NCI-H748 treated with DMSO at 0.1 percent for 48 hours (cell line): ENCODE measurements around the gene MRPS14.
A peak's percentile ranks its signal among the peaks of the same experiment; 100 is the strongest.

Experiments
- DNase-seq: peaks from one replicate; lab custom pipeline; 2025; lab: John Stamatoyannopoulos, UW

The MRPS14 gene

DNA sequence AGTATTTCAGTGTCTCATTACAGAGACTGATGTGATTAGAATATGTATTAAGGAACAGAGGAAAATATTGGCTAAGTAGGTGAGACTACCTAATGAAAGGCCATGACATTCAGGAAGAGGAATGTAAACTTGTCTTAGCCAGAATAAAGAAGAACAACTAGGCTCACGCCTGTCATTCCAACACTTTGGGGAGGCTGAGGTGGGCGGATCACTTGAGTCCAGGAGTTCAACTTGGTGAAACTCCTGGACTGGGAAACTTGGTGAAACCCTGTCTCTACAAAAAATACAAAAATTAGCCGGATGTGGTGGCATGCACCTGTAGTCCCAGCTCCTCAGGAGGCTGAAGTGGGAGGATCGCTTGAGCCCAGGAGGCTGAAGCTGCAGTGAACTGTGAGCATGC, 38.3 kb downstream of the MRPS14 start:
- no peak for DNase-seq

DNA sequence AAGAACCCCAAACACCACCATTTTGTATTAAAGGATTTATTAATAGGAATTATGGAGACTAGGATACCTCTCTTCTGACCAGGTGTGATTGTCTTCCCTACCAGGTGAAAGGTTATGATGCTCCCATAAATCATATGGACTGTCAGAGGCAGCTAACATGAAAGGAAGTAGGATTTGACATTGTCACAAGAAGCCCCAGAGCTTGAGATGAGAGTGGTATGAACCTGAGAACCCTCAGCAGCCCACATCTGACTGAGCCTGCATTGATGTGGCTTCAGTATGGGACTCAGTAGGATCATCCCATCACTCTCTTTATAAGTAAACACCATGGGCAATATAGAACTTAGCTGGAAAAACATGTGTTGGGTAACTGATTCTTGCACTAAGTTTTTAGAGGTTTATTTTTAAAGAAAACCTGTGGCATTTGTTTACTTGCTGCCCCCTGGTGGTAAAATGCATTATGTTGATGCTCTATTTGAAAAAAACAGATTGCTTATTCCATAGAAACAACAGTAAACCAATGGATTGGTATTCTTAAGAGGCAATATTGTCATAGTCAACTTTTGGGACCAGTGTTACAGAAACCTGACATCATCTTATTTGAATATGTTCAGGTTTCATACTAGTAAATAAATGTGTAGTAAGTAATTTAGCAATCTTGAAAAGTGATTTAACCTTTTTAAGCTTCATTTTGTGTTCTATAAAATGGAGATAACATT, 40.1 kb downstream of the MRPS14 start:
- DNase-seq = peak; percentile 4

DNA sequence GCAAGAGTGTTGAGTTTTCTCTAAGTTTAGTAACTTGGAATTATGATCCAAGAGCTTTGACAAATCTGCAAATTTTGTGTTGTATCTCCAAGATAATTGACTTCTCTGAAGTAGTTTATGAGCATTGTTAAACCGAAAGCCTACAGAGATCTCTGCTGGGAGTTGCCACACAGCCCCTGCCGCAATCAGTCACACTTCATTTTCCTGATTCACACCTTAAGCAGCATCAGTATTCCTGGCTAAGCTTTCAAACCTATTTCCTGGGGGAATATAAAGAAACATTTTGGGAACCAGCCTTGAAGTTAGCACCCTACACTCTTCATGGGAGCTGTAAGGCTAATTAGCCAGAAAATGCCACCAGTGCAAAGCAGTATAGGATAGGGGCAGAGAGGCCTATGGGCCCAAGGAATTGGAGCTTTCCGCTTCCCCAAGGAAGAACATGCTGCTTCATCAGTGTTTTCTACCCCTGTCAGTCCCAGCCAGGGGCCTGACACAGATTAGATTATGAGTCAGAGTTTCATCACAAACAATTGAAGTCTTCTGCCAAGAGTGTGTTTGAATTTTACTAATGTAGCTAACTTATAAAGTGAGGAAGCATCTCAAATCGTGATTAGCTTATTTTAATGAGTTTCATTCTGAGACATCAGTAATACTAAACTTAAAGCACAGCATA, 46.7 kb downstream of the MRPS14 start:
- no peak for DNase-seq

DNA sequence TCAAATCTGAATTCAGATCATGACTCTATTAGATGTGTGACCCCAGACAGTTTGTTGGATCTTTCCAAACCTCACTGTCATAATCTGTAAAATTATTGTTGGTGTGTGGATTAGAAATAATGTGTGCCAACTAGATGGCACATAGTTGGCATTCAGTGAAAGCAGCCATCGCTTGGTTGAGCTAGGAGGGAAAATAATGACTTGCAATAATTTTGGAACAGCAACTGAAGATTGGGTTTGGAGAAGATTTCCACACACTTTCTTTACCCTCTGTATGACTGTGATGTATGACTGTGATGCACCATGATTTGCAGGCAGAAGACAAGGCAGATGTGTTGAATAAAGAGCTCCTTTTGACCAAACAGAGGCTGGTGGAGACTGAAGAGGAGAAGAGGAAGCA, 47.5 kb downstream of the MRPS14 start:
- no peak for DNase-seq

DNA sequence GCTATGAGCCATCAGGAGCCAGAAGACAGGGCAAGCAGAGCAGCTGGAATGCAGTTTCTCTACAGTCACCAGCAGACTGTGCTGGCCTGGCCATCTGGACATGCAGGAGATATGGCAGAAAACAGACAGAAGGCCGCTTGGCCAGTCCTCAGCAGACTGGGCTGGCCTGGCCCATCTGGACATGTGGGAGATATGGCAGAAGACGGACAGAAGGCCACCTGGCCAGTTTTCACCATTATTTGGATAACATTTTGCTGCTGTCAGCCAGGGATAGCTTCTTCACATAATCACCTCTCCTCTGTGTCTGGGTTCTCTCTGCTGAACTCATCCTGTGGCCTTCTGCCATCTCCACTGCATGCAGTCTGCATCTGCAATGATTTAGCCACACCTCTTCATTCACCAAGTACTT, 48.5 kb downstream of the MRPS14 start:
- DNase-seq = no peak

DNA sequence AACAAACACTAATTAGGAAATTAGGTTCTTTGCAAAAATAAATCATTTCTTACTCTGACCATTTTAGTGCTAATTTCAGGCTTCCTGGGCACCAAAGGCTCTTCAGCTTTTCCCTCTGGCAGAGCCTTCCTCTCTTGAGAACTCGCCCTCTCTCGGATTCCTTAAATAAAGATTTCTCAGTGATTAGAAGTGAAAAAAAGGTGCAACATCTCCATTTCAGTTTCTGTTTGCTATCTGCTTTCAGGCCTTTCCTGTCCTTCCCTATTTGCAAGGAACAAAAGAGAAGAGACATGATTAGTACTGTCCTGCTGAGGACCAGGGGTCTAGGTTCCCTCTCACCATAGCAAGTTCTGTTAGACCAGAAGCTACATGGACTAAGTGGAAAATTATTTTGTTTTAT, 51.3 kb downstream of the MRPS14 start:
- no peak for DNase-seq

DNA sequence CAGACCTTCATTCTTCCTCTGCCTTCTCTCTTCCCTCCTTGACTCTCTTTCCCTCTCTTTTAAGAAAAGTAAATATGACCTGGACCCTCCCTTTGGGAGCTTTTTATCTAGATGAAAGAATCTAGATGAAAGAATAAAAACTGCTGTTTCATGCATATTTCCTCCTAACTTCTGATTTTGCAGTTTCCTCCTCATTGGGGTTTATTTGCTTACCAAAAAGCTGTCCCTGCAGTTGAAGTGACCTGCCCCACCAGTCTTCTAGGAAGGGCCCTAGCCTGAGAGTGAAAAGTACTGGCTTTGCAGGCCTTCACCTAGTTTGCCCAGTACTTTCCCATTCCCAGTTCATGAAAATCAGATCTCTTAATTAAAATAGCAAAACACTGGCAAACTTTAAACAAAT, 51.8 kb downstream of the MRPS14 start:
- no peak for DNase-seq

DNA sequence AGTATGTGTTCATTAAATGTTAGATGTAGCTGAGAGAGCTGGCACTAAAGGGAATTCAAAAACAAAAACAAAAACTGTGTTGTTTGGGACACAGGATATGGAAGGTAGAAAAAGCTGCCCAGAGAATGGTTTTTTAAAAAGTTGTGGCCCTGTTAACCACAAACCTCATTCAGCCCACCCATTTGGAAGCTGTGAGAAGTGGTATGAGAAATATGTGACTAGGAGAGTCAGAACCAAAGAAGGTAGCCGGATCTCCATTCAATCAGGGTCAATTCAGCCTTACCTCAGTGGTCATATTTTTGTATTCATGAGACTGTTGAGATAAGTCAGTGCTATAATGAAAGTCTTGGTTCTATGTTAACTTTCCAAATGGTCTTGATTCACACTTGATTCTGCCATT, 53.2 kb downstream of the MRPS14 start:
- no peak for DNase-seq

DNA sequence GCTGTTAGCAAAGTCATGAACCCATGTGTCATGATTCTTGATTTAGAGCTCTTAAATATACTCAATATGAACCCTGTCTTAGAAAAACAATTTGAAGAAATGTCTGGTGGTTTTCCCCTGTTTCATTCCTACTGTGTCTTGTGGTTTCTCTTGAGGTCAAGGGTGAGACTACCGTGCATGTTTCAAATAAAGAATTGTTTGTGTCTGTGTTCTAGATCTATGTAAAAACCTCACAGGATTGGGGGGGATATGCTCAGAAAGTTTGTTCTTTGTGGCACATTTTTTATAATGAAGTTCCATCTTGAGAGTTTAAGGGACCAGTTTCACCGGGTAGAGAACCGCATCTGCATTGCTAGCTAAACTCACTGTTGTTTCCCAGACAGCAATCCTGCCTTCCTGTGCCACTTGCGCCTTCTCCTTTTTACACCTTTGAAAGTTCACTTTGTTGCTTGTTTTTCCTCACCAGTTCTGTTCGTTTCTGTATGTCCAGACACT, 54.4 kb downstream of the MRPS14 start:
- DNase-seq = no peak

DNA sequence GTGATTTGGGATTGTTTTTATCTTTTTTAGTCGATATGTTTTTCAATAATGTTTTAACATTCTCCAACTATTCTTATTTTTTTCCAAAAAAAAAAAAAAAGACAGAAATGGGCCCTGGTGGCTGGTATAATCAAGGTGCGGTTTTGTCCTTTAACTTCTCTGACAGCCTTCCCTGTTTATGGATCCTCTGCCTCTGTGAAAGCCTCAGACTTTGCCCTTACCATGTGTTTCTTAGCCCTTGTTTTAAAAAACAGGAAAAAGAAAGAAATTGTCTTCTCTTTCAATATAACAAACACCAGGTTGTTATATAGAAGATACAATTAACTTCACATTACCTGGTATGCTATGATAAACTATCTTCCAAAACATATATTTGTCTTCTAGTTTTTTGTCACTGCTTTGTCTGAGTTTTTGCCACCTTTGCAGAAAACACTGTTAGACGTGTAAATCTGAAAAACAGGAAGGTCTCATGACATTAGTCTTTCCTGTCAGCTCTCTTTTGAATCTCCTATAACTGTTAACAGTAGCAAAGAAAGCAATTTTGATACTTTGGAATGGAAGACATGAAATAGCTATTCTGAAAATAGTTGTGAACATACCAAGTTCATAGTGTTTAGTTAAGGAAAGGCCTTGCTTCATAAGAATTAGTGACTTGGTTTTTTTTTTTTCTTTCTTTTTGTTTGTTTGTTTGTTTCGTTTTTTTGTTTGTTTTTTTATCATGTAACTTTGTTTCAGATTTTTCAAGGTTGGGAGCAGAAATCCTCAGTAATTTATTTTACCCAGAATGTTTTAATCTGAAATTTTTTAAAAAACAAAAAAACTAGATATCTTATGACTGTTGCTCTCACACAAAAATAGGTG, 55.1 kb downstream of the MRPS14 start:
- no peak for DNase-seq

DNA sequence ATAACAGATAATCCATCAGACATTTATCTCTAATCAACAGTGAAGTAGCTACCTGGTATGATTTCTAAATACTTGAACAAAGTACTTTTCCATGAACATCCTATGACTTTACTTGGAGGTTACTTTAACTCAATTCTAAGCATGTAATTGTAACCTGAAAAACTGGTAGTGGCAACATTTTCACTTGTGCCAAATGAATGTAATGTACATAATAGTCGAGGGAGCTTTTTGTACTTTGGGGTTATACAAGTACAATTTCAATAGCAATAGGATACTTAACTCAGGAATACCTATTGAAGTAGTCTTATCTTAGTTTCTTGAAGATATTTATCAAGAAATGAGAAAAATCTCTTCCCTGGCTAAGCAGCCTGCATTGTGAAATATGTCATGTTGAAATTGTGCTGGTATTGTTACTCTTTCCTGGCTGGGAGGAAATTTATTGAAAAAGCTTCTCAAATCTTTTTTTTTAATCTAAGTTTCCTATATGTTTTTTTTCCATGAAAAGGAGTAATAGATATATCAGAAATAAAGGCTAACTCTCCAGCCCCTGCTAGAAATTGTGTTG, 57.1 kb downstream of the MRPS14 start:
- no peak for DNase-seq

DNA sequence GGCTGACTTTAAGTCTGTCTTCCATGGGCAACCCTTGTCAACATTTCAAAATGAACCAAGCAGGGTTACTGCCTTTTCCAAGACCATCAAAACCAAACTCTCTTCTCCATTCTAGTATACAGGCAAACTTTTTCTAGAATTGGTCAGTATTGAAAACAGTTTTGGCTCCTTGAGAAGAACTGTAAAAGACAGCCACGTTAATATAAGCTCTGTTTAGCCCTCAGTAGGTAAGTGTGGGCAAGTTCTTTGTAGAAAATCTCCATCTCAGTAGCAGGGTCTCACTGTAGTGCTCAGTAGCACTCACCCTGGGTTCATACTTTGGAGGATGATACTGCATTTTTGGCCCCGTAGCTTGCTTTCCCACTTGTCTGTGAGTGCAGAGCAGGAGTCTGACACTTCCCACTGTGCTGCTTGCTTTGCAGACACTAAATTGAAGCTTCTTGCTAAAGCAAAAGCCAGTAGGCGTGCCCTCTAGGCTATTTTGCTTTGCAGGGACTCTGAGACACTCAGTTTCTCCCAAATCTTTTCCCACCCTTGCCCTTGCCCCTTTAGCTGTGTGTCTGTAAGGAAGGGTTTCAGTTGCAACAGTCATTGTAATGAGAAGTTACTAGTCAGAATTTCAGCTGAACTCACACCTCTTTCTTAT, 57.7 kb downstream of the MRPS14 start:
- DNase-seq = no peak

DNA sequence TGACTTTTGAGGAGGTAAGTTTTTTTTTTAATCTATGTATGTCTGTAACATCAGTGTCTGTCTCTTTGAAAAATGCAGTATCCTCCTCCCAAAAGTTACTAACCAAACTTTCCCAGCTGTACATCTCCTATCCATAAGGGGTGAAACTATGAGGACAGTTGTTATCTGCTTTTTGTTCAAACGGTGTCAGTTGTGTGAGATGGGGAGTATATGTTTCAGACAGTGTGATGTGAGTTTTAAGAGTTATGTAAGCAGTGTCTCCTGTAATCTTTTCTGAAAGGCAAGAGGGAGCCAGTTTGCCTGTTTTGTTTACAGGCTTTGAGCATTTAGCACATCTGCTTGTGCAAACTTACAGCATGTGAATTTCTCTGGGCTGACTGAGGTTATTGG, 58.3 kb downstream of the MRPS14 start:
- no peak for DNase-seq

DNA sequence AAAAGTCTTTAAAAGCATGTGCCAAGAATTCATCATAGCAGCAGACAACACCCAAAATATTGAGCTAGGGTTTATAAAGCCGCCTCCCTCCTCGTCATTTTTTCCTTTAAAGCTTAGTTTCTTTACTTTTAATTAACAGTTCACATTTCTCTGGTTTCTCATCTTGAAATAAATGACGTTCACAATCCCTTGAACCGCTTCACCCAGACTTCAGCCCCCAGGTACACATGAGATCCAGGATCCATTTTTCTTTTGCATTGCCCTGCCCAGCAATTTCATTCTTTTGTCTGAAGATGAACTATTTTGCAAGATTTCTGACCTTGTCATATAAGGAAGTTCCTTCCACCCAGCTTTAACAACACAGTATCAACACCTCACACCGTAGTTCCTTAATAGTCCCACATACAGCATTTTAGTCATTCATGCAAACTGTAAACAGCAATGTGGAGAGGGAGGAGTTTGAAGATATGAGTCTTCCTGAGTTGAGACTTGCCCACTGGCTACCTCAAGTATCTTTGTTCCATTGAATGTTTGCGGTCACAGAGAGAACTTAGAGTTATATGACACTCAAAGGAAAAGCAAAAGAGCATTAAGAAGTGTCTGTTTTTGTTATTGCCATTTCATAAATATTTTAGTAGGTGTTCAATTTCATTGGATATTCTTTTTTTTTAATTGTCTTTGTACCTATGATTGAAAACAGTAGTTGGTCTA, 58.8 kb downstream of the MRPS14 start:
- no peak for DNase-seq

DNA sequence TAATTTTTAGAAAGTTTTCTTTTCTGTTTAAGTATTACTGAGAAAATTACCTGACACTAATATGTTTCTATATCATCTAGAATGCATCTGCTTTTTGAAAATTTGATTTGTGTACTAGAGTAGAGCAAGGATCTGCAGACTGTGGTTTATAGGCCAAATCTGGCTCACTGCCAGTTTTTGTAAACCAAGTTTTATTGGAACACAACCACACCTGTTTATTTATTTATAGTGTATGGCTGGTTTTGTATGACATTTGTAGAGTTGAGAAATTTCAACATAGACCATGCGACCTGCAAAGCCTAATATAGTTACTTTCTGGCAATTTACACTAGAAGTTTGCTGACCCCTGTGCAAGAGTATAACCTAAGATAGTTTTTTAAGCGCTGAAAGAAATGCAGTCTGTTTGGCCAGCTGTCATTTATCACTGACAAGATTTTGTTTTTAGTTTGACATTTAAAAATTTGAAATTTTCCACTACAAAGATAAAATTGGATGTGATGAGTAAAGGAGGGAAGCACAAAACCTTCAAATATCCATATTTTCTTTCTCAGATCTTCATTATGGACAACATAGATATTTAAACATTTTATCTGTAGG, 59.6 kb downstream of the MRPS14 start:
- DNase-seq = no peak
